HG03520 (cell line): ENCODE measurements around the gene TTC28.
"Not testable (repeated sequence)": the region's sequence is repeated elsewhere in the genome, so short reads cannot be mapped to it uniquely, and the experiment has no call there.

Experiments
- ATAC-seq: cut with Tn5 transposase; IDR thresholded peaks from one replicate; pipeline ENCODE4 v1.9.1; 2021; ENCODE audit warnings: mild to moderate bottlenecking, moderate library complexity; ENCODE audit not compliant: unreplicated experiment

TTC28 gene

GRCh38 chr22:28245579-28246224 is 433.9 kb downstream of the TTC28 start:
- no peak for ATAC-seq

- ATAC-seq, result no peak
These were observed 434.9 kb downstream of the TTC28 start for GRCh38 chr22:28244757-28245156.

GRCh38 chr22:28243539-28243938 is 436.1 kb downstream of the TTC28 start:
- ATAC-seq, result no peak

GRCh38 chr22:28241656-28242290 is 437.9 kb downstream of the TTC28 start:
- no peak for ATAC-seq

GRCh38 chr22:28239941-28240340 is 439.7 kb downstream of the TTC28 start:
- ATAC-seq, result no peak

GRCh38 chr22:28237783-28238182 is 441.9 kb downstream of the TTC28 start:
- no peak for ATAC-seq

GRCh38 chr22:28237112-28237511 is 442.5 kb downstream of the TTC28 start:
- no peak for ATAC-seq

- no peak for ATAC-seq
These were observed 447.4 kb downstream of the TTC28 start for GRCh38 chr22:28232204-28232603.

GRCh38 chr22:28231441-28231840 is 448.2 kb downstream of the TTC28 start:
- ATAC-seq, result no peak

- no peak for ATAC-seq
These were observed 449.0 kb downstream of the TTC28 start for GRCh38 chr22:28230671-28231070.

- ATAC-seq, result no peak
These were observed 449.8 kb downstream of the TTC28 start for GRCh38 chr22:28229566-28230485.

GRCh38 chr22:28223826-28224225 is 455.8 kb downstream of the TTC28 start:
- no peak for ATAC-seq

- ATAC-seq, result no peak
These were observed 456.5 kb downstream of the TTC28 start for GRCh38 chr22:28222976-28223745.

- no peak for ATAC-seq
These were observed 457.1 kb downstream of the TTC28 start for GRCh38 chr22:28222571-28222970.

GRCh38 chr22:28222052-28222451 is 457.6 kb downstream of the TTC28 start:
- no peak for ATAC-seq

GRCh38 chr22:28220626-28221363 is 458.8 kb downstream of the TTC28 start:
- ATAC-seq, result no peak

GRCh38 chr22:28217277-28217676 is 462.4 kb downstream of the TTC28 start:
- no peak for ATAC-seq

GRCh38 chr22:28214750-28215149 is 464.9 kb downstream of the TTC28 start:
- not testable (repeated sequence) for ATAC-seq

- ATAC-seq, result not testable (repeated sequence)
These were observed 470.2 kb downstream of the TTC28 start for GRCh38 chr22:28209457-28209856.

- no peak for ATAC-seq
These were observed 470.9 kb downstream of the TTC28 start for GRCh38 chr22:28208787-28209186.
